HG03064 (cell line): ENCODE data around the gene KRTAP17-1.
"Not testable (repeated sequence)": the region's sequence is repeated elsewhere in the genome, so short reads cannot be mapped to it uniquely, and the experiment has no call there.

ENCODE experiments used
- ATAC-seq: cut with Tn5 transposase; IDR thresholded peaks from one replicate; pipeline ENCODE4 v1.9.1; 2021; ENCODE audit warnings: low read depth; ENCODE audit not compliant: unreplicated experiment

KRTAP17-1 gene

DNA sequence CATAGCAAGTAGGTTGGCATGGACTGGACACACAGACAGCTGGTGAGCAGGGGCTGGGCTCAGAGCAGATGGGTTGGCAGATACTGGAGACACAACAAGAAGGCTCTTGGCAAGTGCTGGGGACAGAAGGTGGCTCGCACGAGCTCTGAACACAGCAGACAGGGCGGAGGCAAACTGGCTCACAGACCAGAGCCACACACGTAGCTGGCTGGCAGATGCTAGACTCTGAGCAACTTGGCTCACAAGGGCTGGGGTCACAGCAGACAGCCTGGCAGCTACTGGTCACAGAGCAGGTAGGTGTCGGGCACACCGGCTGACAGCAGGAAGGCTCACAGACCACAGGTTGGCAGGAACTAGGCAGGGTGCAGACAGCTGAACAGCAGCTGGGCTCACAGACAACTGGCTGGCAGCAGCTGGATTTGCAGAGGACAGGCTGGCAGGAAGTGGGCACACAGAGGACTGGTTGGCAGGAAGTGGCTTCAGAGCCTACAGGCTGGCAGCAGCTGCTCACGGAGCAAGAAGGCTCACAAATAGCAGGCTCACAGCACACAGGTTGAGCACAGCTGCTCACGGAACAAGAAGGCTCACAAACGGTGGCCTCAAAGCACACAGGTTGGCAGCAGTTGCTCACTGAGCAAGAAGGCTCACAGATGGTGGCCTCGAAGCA is 7.1 kb downstream of the KRTAP17-1 start:
- no peak for ATAC-seq

DNA sequence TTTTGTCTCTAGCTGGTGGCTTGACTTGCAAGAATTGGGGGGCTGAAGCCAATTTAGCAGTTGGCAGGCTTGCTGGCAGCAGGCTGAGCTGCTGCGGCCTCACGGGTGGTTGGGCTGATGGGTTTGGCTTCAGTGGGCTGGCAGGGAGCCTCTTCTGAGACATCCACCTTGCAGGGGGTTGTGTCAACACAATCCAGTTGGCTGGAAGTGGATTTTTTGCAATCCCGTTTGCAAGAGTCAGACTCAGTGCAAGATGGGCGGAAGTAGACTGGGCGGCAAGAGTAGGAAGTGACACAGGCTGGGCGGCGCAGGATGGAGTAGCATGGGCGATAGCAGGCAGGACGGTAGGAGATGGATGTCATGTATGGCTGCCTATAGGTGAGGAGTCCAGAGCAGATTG is 7.9 kb downstream of the KRTAP17-1 start:
- no peak for ATAC-seq

DNA sequence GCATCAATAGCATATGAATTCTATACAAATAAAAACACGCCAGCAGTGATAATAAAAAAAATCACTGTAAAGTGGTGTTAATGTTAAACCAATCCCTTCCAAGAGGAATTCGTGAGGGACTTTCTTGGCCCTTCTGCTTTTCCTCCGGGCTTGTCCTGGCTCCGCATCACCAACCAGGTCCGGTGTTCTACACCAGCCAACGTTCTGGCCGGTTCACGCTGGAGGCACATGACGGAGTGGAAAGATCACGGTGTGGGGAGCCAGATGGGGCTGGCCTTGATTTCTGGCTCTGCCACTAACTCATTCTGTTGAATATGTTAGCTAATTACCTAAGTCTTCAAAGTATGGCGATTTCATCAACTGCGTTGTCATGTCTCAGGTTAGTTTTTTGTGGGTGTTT is 11.4 kb downstream of the KRTAP17-1 start:
- ATAC-seq = no peak

DNA sequence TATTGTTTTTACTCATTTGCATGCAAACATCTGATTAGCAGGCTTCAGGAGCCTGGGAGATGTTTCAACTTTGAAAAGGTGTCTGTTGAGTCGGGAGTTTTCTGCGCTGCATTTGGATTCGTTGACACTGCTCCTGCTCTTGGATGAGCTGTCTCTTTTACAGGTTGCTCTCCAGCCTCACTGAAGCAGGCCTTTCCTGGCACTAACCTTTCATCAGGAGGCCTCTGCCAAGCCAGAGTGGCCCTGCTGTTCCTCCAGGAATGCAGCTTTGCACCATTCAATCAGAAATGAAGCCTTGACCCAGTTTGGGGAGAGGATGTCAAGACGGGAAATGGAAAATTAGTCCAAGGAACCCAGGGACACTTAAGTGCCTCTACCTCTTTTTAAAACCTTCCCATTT is 12.5 kb downstream of the KRTAP17-1 start:
- ATAC-seq = no peak

DNA sequence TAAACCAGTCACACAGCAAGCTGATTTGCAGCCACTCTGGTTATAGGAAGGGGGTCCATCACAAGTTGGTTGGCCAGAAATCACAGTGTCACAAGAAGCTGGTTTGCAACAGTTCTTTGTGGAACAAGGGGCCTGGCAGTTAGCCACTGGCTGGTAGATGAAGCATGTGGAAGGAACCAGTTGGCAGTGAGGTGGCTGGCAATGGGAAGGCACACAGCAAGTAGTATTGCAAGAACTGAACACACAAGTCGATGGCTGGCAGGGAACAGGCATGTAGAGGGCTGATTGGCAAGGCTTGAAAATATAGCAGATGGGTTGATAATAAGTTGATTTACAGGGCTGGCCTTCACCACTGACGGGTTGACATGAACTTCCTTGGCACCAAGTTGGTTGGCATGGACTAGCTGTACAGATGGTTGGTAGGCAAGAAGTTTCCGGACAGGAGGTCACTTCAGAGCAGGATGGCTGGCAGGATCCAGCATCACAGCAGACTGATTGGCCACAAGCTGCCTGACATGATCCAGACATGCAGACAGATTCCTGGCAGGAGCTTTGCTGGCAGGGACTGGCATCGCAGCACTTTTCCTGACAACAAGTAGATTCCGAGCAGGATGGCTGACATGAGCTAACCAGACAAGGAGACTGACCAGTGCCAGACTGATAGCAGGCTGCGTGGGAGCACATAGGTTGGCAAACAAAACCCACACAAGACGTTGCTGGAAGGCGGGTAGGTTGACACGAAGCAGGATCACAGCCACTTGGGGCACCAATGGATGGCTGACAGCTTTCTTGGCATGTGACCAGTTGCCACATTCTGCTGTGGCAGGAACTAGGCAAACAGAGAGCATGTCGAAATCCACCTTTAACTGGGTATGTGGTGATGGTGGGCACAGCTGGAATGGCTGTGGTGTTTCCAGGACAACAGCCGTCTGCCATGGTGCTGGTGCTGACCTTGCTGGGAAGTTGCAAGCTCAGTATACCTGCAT is 13.3 kb downstream of the KRTAP17-1 start, which contains the start of gene KRTAP29-1:
TSS of gene KRTAP29-1 (minus strand) at position 936 of the 986 bp plus-strand sequence. CDS start at position 936, 0 bp downstream.
- no peak for ATAC-seq

DNA sequence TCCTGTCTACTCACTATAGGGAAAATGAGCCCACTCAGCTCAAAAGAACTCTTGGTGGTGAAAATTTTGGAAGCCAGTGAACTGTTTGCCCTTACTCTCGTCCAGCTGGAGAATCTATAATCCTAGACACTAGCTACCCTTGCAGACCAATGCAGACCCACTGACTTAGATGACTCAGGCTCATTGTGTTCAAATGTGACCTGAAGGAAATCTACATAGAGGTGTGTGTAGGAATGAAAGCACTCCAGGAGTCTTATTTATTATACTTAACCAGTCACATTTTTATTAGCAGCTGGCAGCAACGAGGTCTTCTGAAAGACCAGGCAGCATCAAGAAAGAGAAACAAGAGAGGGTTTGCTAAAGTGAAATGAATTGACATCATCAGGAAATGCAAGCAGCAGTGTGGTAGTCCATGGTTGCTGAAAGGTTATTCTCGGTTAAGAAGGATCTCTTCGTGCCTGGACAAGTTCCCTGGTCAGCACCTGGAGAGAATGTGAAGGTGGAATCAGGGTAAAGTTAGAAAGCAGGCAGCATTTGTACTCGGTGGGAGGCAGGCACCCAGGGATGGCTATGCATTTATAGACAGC is 14.2 kb downstream of the KRTAP17-1 start:
- no peak for ATAC-seq

DNA sequence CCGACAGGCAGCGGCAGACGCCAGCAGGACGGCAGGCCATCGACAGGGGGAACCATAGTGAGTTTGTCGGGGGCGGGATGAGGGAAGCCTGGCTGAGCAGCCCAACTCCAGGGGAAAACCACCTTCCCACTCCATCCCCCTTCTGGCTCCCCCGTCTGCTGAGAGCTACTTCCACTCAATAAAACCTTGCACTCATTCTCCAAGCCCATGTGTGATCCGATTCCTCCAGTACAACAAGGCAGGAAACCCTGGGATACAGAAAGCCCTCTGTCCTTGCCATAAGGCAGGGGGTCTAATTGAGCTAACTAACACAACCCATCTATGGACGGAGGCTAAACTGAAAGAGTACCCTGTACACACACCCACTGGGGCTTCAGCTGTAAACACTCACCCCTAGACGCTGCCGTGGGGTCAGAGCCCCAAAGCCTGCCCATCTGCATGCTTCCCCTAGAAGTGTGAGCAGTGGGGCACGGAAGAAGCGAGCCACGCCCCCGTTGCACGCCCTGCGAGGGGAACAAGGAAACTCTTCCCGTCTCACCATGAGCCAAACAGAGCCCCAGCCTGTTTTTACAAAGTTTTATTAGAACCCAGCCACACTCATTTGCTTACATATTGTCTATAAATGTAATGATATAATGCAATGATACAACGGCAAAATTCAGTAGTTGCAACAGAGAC is 16.9 kb downstream of the KRTAP17-1 start:
- no peak for ATAC-seq

DNA sequence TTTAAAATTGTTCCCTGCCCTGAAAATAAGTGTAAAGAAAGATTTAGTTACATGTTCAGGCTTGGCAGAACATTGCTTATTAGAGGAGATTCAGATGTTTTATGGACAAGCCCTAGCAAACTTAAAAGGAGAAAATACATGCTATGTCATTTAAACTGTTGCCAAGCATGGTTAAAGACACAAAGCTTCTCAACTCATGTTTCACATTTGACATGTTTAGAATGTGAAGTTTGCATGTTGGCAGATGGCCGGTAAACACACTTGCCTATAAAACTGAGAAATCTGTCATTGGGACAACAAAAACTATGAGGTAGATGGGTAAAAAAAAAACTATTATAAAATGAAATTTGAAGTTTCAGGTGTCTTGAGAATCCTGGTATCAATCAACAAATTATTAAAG is 18.7 kb downstream of the KRTAP17-1 start:
- ATAC-seq = no peak

DNA sequence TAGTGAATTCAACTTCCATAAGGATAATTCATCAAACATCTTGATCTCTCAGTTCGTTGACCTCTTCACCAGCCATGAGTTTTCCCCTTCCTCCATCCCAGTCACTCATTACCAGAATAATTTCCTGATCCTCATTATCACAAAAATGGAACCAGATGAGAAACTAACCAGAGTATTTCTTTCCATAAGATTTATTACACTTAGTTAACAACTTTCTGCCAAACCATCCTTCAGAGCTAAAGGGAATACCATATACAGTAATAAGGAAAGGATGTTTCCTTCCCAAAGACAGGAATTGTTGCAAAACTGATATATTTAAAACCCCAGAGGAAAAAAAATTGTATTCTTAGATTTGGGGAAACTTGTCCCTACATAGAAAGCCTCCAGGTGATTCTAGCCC is 21.5 kb downstream of the KRTAP17-1 start:
- no peak for ATAC-seq

DNA sequence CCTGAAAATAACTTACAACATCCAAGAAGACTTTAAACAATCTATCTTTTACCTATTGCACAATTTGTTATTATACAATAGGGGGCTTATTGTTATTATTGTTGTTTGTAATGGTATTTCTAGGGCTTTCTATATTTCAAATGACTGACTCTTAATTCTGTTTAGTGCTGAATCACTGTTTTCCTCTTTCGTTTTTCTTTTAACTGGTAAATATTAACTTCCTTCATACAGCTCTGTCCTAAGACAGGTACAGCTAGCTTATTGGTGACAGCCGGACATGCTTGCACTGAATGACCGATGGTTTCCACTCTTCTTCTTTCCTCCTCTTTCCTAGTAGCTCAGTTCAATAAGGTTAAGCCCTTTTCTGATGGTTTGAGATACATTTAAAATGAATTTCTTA is 28.5 kb downstream of the KRTAP17-1 start:
- no peak for ATAC-seq

DNA sequence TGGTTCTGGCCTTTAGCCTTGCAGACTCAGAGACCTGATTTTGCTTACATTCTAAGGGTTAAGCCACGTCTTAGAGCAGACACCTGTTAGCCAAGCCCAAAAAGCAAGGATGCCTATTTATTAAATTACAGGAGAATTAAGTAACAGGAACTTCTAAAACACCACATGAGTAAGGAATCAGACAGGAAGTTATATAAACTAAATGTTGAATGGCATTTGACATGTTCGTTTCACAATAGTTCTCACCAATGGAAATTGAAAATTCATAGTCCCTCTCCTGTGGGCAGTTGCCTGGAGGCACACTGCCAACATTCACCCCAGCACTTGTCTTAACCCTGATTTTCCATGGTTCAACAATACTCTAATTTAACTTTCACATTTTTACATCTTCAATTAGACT is 31.0 kb downstream of the KRTAP17-1 start:
- no peak for ATAC-seq

DNA sequence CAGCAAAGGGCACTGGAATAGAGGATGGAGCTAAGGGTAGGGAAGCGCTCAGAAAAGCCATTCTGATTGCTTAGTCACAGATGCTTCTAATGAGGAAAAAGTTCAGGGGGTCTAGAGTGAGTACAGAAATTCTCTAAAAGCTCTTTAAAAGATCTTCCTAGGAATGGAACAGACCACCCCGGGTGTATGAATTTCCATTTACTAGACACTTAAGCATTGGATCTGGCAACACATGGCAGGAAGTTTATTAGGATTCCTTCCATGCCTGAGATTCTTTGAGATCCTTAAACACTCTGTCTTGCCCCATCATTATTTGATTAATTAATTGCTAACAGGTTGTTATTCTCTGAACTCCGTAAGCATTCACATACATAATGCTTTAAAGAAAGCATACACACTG is 31.5 kb downstream of the KRTAP17-1 start:
- no peak for ATAC-seq

DNA sequence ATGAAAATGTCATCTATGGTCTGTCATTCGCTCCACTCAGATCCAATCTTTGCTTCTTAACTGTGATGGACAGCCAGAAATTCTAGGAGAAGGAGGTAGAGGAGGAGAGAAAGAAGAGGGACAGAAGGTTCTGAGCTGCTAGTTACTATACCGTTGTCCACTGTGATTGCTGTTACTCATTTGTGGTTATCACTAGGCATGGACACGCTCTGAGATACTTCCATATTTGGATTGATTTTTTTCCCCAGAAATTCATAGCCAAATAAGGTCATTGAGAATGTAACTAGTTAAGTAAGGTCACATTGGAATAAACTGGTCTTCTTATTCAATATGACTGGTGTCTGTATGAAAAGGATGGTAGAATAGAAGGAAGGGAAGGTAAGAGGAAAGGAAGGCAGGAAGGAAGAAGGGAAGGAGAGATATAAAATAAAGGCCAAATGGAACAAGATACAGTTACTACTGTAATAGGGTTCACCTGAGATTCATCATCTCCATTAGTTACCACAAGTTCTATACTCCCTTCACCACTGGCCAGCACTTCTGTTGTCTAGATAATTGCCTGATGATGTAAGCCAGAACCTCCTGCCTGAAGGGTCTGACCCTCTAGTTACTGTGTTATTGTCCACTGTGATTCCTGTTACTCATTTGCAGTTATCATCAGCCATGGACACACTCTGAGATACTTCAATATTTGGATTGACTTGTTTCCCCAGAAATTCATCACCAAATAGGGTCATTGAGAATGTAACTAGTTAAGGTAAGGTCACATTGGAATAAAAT is 37.1 kb downstream of the KRTAP17-1 start:
- no peak for ATAC-seq

DNA sequence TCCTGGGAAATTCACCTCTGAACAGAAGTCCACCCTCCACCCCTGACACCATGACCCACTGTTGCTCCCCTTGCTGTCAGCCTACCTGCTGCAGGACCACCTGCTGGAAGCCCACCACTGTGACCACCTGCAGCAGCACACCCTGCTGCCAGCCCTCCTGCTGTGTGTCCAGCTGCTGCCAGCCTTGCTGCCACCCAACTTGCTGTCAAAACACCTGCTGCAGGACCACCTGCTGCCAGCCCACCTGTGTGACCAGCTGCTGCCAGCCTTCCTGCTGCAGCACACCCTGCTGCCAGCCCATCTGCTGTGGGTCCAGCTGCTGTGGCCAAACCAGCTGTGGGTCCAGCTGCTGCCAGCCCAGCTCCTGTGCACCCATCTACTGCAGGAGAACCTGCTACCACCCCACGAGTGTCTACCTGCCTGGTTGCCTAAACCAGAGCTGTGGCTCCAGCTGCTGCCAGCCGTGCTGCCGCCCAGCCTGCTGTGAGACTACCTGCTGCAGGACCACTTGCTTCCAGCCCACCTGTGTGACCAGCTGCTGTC is 39.8 kb downstream of the KRTAP17-1 start, which contains the start of gene KRTAP9-7:
TSS of gene KRTAP9-7 (plus strand) at position 51 of the 543 bp plus-strand sequence. CDS start at position 51, 0 bp downstream.
- ATAC-seq = not testable (repeated sequence)

DNA sequence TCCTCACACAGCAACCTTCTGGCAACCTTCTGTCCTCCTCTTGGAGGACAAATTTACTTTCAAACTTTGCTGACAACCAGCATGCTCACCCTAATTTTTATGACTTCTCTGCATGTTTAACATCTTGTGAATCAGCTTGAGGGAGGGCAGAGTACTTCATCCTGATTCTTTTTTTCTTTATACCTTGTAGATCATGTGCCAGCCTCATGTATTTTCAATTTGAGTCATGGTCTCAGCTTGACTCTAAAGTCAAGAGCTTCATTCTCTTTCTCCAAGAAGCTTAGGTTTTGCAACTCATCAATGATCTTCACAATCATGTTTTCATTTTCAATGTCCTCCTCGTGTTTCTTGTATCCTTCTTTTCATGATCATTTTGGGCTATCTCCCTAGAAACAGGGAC is 43.7 kb downstream of the KRTAP17-1 start:
- ATAC-seq = no peak

DNA sequence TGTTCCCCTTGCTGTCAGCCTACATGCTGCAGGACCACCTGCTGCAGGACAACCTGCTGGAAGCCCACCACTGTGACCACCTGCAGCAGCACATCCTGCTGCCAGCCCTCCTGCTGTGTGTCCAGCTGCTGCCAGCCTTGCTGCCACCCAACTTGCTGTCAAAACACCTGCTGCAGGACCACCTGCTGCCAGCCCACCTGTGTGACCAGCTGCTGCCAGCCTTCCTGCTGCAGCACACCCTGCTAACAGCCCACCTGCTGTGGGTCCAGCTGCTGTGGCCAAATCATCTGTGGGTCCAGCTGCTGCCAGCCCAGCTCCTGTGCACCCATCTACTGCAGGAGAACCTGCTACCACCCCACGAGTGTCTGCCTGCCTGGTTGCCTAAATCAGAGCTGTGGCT is 44.2 kb downstream of the KRTAP17-1 start:
- ATAC-seq = not testable (repeated sequence)

DNA sequence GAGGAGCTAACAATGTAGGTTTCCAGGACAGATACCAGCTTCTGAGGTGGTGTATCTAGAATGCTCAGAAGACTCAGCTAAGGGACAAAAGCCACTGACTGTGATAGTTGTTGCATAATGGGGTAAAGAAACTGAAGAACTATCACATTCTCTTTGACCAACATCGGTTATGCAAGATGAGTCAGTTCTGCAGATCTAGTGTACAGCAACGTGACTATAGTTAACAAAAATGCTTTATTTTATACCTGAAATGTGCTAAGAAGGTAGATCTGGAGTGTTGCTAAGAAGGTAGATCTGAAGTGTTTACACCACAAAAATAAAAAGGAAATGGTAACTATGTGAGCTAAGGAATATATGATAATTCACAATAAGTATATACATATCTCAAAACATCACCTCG is 47.8 kb downstream of the KRTAP17-1 start:
- no peak for ATAC-seq

DNA sequence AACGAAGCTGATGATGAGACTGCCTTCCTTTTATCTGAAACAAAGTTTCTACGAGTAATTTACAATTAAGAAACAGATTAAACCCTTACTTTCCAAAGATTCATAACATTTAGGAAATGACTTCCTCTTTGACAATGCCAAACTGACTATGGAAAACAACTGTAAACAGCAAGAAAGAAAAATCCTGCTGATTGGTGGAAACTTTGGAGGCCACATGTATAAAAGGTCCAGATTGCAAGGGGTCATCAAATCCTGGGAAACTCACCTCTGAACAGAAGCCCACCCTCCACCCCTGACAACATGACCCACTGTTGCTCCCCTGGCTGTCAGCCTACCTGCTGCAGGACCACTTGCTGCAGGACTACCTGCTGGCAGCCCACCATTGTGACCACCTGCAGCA is 50.4 kb downstream of the KRTAP17-1 start, which contains the start of gene KRTAP9-6:
TSS of gene KRTAP9-6 (plus strand) at position 301 of the 400 bp plus-strand sequence. CDS start at position 301, 0 bp downstream.
- no peak for ATAC-seq
